Ascending aorta (tissue), 2 donors: Measurements from ENCODE around the gene ARID1A. TPM values are rescaled to one million over a fixed set of nuclear protein-coding genes. Genes with fewer than 3 reads are reported as not detected.
A peak's percentile ranks its signal among the peaks of the same experiment; 100 is the strongest.

Source experiments
- DNase-seq, 2 donors: peaks; one replicate each; pipeline ENCODE4 v3.0.0-alpha.2; 2019; ENCODE audit warnings: low spot score in 2 of 2
- H3K27ac ChIP-seq, 2 donors: fragments of 200-600 bp; sonication (generic); one replicate each; pipeline ENCODE4 v1.5.1; 2016 to 2017; ENCODE audit warnings: mild to moderate bottlenecking in 1 of 2
- H3K27me3 ChIP-seq: fragments of 200-600 bp; sonication (generic); one replicate; pipeline ENCODE4 v1.5.1; 2017
- H3K36me3 ChIP-seq, 2 donors: fragments of 200-600 bp; sonication (generic); one replicate each; pipeline ENCODE4 v1.5.1; 2016
- H3K4me1 ChIP-seq, 2 donors: fragments of 200-600 bp; sonication (generic); one replicate each; pipeline ENCODE4 v1.5.1; 2016 to 2017; ENCODE audit warnings: mild to moderate bottlenecking in 1 of 2
- H3K4me3 ChIP-seq, 2 donors: fragments of 200-600 bp; sonication (generic); one replicate each; pipeline ENCODE4 v1.5.1; 2016 to 2017; ENCODE audit warnings: mild to moderate bottlenecking in 1 of 2
- H3K9me3 ChIP-seq, 2 donors: fragments of 200-600 bp; sonication (generic); one replicate each; pipeline ENCODE4 v1.5.1; 2016
- CTCF ChIP-seq, 3 experiments: fragments of 200-600 bp in 2 of 3; fragments of 450-650 bp in 1 of 3; sonication (generic) in 2 of 3; IDR thresholded peaks; one replicate each; pipeline ENCODE4 v1.5.1; 2016 to 2019; ENCODE audit warnings: antibody characterized with exemption in 3 of 3, mild to moderate bottlenecking in 1 of 3, moderate library complexity in 1 of 3
- intact Hi-C: fragments of 100-400 bp; cut with DNase I; formaldehyde crosslinking; loops from one replicate; pipeline ENCODE4 v1.15.1; 2023
- total RNA-seq: library from RNA; depleted of rRNA; stranded (reverse); fragments of >200 nt; gene quantifications from one replicate; pipeline ENCODE4 v1.1.0, GENCODE V29; 2016

ARID1A gene
- total RNA-seq, 1 donor from 2014 or later = 104 TPM

GRCh38 chr1:26828411-26828991 lies 132.7 kb downstream of the ARID1A start:
- H3K27ac ChIP-seq = peak overlapping the region; percentile 75 to 76
- no peak for DNase-seq

DNA sequence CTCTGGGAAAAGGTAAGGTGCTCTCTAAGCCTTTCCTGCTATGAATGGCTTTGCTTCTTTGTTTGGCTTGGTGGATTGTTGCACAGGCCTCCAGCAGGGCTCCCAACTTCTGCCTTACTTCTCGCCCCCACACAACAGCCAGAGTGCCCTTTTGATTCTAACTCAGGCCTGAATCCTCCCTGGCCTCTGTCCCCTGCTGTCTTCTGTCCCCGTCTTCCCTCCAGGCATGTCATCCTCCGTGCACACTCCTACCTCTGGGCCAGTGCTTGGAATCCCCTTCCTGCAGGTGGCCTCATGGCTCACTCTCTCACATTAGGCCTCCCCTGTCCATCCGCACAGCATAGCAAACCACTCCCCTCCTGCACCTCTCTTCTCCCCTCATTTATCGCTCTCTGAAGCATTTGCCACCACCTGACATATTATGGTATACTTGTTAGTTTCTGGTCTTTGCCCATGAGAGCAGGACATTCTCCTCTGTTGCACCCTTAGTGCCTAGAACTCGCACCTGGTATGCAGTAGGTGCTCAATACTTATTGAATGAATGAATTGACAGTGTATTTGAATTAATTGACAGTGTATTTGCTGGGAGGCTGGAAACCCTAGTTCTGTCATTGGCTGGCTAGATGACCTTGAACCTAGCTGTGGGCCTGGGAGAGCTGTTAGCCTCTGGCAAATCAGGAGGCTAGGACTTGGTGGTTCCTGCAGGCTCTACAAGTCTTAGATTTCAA lies 133.5 kb downstream of the ARID1A start:
- no peaks in the 10 kb centered on the region for H3K9me3 ChIP-seq
- peak overlapping the region in 1 of 2 donors; percentile 75 for H3K27ac ChIP-seq

More at GRCh38 chr1:26828411-26828991, 132.7 kb downstream of the ARID1A start:
- Histone ChIP-seq H3K4me1 (peaks cover 3 to 14% of the 10 kb centered on the region in 2 donors), H3K27me3 (no peaks in the 10 kb centered on the region), H3K4me3 (peak overlapping the region in 1 of 2 donors; percentile 92), H3K9me3 (no peaks in the 10 kb centered on the region), H3K36me3 (peaks cover 12 to 15% of the 10 kb centered on the region in 2 donors)
- intact Hi-C loops = no loop called here
- no peak for TF ChIP-seq CTCF (IDR thresholded peaks at IDR 0.05)

GRCh38 chr1:26831059-26831458 lies 135.2 kb downstream of the ARID1A start:
- Histone ChIP-seq H3K4me3 (no peak overlapping the region), H3K36me3 (peaks cover 19 to 41% of the 10 kb centered on the region in 2 donors), H3K4me1 (peaks cover 3 to 9% of the 10 kb centered on the region in 2 donors), H3K9me3 (no peaks in the 10 kb centered on the region), H3K27me3 (no peaks in the 10 kb centered on the region), H3K27ac (no peak overlapping the region)
- TF ChIP-seq CTCF (IDR thresholded peaks at IDR 0.05) = no peak
- DNase-seq = no peak
- intact Hi-C loops = no loop called here

More for the DNA sequence above, 133.5 kb downstream of the ARID1A start:
- intact Hi-C loops = no loop called here
- Histone ChIP-seq H3K4me1 (peaks cover 3 to 14% of the 10 kb centered on the region in 2 donors), H3K27me3 (no peaks in the 10 kb centered on the region), H3K4me3 (no peak overlapping the region), H3K36me3 (peaks cover 19 to 24% of the 10 kb centered on the region in 2 donors)
- no peak for TF ChIP-seq CTCF (IDR thresholded peaks at IDR 0.05)
- no peak for DNase-seq

Other genes with a start within 250 kb of the ARID1A start
- gene HMGN2, start 223.6 kb upstream of the ARID1A start, total RNA-seq = 97.7 TPM
- gene RPS6KA1, start 166.3 kb upstream of the ARID1A start, total RNA-seq = 9.6 TPM
- 8.8 TPM for gene PIGV, start 91.9 kb downstream of the ARID1A start, total RNA-seq
- gene ZDHHC18, start 130.7 kb downstream of the ARID1A start, total RNA-seq = 36.0 TPM
- 17.8 TPM for gene SFN, start 167.1 kb downstream of the ARID1A start, total RNA-seq
- gene GPN2, start 194.3 kb downstream of the ARID1A start, total RNA-seq = 7.5 TPM
- gene GPATCH3, start 204.5 kb downstream of the ARID1A start, total RNA-seq = 2.0 TPM
- gene NR0B2, start 218.0 kb downstream of the ARID1A start, total RNA-seq = not detected
- gene NUDC, start 225.7 kb downstream of the ARID1A start, total RNA-seq = 19.2 TPM